Gastrocnemius medialis (tissue), 4 donors: ENCODE data around the gene HERC4. TPM values are rescaled to one million over a fixed set of nuclear protein-coding genes. Genes with fewer than 3 reads are reported as not detected.
A peak's percentile ranks its signal among the peaks of the same experiment; 100 is the strongest.

Experiments
- ATAC-seq, 2 donors: fragments of 150-250 bp; one replicate each; pipeline ENCODE4 v1.9.1; 2016
- DNase-seq, 2 donors: peaks; one replicate each; pipeline ENCODE4 v3.0.0-alpha.2; 2019
- H3K27ac ChIP-seq, 4 donors: fragments of 200-600 bp; sonication (generic); 1 replicate in 1 of 4; 2 replicates in 3 of 4; pipeline ENCODE4 v1.5.1; 2016 to 2018; ENCODE audit warnings: mild to moderate bottlenecking in 2 of 4, moderate library complexity in 1 of 4
- H3K27me3 ChIP-seq, 3 donors: fragments of 200-600 bp; sonication (generic) in 2 of 3; 1 replicate in 1 of 3; 2 replicates in 2 of 3; pipeline versions ENCODE4 v1.5.1 to v1.6.0; 2016 to 2019; ENCODE audit warnings: mild to moderate bottlenecking in 1 of 3, moderate library complexity in 1 of 3
- H3K36me3 ChIP-seq, 2 donors: fragments of 200-600 bp; sonication (generic) in 1 of 2; one replicate each; pipeline ENCODE4 v1.5.1; 2017 to 2018
- H3K4me1 ChIP-seq, 2 donors: fragments of 200-600 bp; sonication (generic) in 1 of 2; one replicate each; pipeline ENCODE4 v1.5.1; 2016 to 2017; ENCODE audit warnings: mild to moderate bottlenecking in 2 of 2
- H3K4me3 ChIP-seq, 4 donors: fragments of 200-600 bp; sonication (generic) in 3 of 4; 1 replicate in 1 of 4; 2 replicates in 3 of 4; pipeline ENCODE4 v1.5.1; 2016 to 2019; ENCODE audit warnings: mild to moderate bottlenecking in 2 of 4
- H3K9me3 ChIP-seq, 3 donors: fragments of 200-600 bp; sonication (generic) in 2 of 3; 1 replicate in 1 of 3; 2 replicates in 2 of 3; pipeline ENCODE4 v1.5.1; 2016 to 2019
- CTCF ChIP-seq, 5 experiments: fragments of 450-650 bp in 3 of 5; fragments of 200-600 bp in 2 of 5; sonication (generic) in 2 of 5; IDR thresholded peaks in 4 of 5; conservative IDR thresholded peaks in 1 of 5; 1 replicate in 4 of 5; 2 replicates in 1 of 5; pipeline ENCODE4 v1.5.1; 2016 to 2019; ENCODE audit warnings: antibody characterized with exemption in 5 of 5, mild to moderate bottlenecking in 3 of 5, moderate library complexity in 3 of 5
- POLR2A ChIP-seq, 2 donors: fragments of 450-650 bp; IDR thresholded peaks; one replicate each; pipeline ENCODE4 v1.6.1; 2017; ENCODE audit warnings: antibody characterized with exemption in 2 of 2, mild to moderate bottlenecking in 2 of 2, moderate library complexity in 2 of 2
- in situ Hi-C, 4 donors: fragments of 200-750 bp; cut with MboI; loops; one replicate each; pipeline versions ENCODE4 v1.15.0 to v1.8.0; 2017; ENCODE audit warnings: low sequenced_read_pairs in 4 of 4
- intact Hi-C: fragments of 100-400 bp; cut with DNase I; formaldehyde crosslinking; loops from one replicate; pipeline ENCODE4 v1.15.1; 2023; ENCODE audit warnings: low total_unique reads
- total RNA-seq, 4 donors: library from RNA; depleted of rRNA; stranded (reverse); fragments of >200 nt; gene quantifications; one replicate each; pipeline versions ENCODE4 v1.1.0 to v1.2.3, GENCODE V29; 2016

Gene HERC4
- total RNA-seq, 4 donors from 2014 or later, result 12.8 to 25.2 (median 13.1) TPM

GRCh38 chr10:68082872-68083271 lies 7.8 kb upstream of the HERC4 start:
- no peak overlapping the region for H3K4me3 ChIP-seq
- H3K4me1 ChIP-seq, result peaks cover 36 to 37% of the 10 kb centered on the region in 2 donors
- H3K27ac ChIP-seq, result peak overlapping the region; percentile 53 to 94 (median 64)
- H3K9me3 ChIP-seq, result no peaks in the 10 kb centered on the region
- H3K36me3 ChIP-seq, result no peaks in the 10 kb centered on the region
- intact Hi-C loops (loop anchor here (1.0 kb wide), 1 partner anchor 73 kb away; no protein-coding TSS in a partner anchor), in situ Hi-C loops (no loop called here)
- ATAC-seq, result peak in 1 of 2 donors; percentile 38
- no peaks in the 10 kb centered on the region for H3K27me3 ChIP-seq
- TF ChIP-seq POLR2A (IDR thresholded peaks at IDR 0.05) (no peak), CTCF (IDR thresholded peaks at IDR 0.05 in 4 of 5, conservative IDR thresholded peaks at IDR 0.05 in 1 of 5) (peak; percentile 39 to 68 (median 49))
- no peak for DNase-seq

- intact Hi-C loops (no loop called here), in situ Hi-C loops (no loop called here)
- ATAC-seq, result no peak
Measured at GRCh38 chr10:68081916-68082315, 6.8 kb upstream of the HERC4 start.

GRCh38 chr10:68080853-68081431 lies 5.9 kb upstream of the HERC4 start:
- intact Hi-C loops (no loop called here), in situ Hi-C loops (no loop called here)
- ATAC-seq (no peak), DNase-seq (no peak)
- Histone ChIP-seq H3K4me1 (peaks cover 22 to 24% of the 10 kb centered on the region in 2 donors), H3K9me3 (no peaks in the 10 kb centered on the region), H3K27me3 (no peaks in the 10 kb centered on the region), H3K27ac (no peak overlapping the region), H3K4me3 (no peak overlapping the region), H3K36me3 (no peaks in the 10 kb centered on the region)
- TF ChIP-seq POLR2A (IDR thresholded peaks at IDR 0.05), result no peak
- TF ChIP-seq CTCF (IDR thresholded peaks at IDR 0.05 in 4 of 5, conservative IDR thresholded peaks at IDR 0.05 in 1 of 5), result no peak

More at GRCh38 chr10:68081916-68082315, 6.8 kb upstream of the HERC4 start:
- Histone ChIP-seq H3K36me3 (no peaks in the 10 kb centered on the region), H3K9me3 (no peaks in the 10 kb centered on the region), H3K27ac (no peak overlapping the region), H3K4me1 (peaks cover 29 to 30% of the 10 kb centered on the region in 2 donors), H3K4me3 (no peak overlapping the region), H3K27me3 (no peaks in the 10 kb centered on the region)
- DNase-seq, result no peak
- TF ChIP-seq CTCF (IDR thresholded peaks at IDR 0.05 in 4 of 5, conservative IDR thresholded peaks at IDR 0.05 in 1 of 5) (no peak), POLR2A (IDR thresholded peaks at IDR 0.05) (no peak)

GRCh38 chr10:68079434-68079833 lies 4.4 kb upstream of the HERC4 start:
- H3K4me1 ChIP-seq, result peaks cover 20 to 24% of the 10 kb centered on the region in 2 donors
- no peak overlapping the region for H3K27ac ChIP-seq
- intact Hi-C loops (loop anchor here (10.0 kb wide), 1 partner anchor 415 kb away; no protein-coding TSS in a partner anchor), in situ Hi-C loops (loop anchor here in 3 of 4 donors (10.0 kb wide), 3 partner anchors 195 to 245 kb away; partner anchors contain the start of gene SIRT1 (in 1 of the 3))
- TF ChIP-seq CTCF (IDR thresholded peaks at IDR 0.05 in 4 of 5, conservative IDR thresholded peaks at IDR 0.05 in 1 of 5) (no peak), POLR2A (IDR thresholded peaks at IDR 0.05) (no peak)
- no peaks in the 10 kb centered on the region for H3K9me3 ChIP-seq
- no peak for ATAC-seq
- H3K27me3 ChIP-seq, result no peaks in the 10 kb centered on the region
- H3K36me3 ChIP-seq, result no peaks in the 10 kb centered on the region
- DNase-seq, result no peak
- no peak overlapping the region for H3K4me3 ChIP-seq
